GM21717 (cell line): ENCODE measurements around the gene LRG1.

Source experiments
- ATAC-seq: cut with Tn5 transposase; IDR thresholded peaks from one replicate; pipeline ENCODE4 v1.9.1; 2021; ENCODE audit warnings: mild to moderate bottlenecking, moderate library complexity; ENCODE audit not compliant: unreplicated experiment

The LRG1 gene

DNA sequence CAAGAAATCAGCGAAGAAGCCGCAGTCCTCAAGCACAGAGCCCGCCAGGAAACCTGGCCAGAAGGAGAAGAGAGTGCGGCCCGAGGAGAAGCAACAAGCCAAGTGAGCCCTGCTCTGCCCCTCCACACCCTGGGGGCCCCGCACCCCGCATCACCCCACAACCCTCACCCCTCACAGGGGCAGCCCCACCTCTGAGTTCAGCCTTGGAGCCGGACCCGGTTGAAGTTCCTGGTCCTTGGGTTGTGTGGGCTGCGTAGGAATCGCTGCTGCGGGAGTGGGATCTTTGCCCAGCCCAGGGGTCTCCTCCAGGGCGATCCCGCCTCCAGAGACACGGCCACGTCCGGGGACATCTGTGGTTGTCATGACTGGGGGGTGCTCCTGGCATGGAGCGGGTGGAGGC, 43.5 kb downstream of the LRG1 start:
- no peak for ATAC-seq

DNA sequence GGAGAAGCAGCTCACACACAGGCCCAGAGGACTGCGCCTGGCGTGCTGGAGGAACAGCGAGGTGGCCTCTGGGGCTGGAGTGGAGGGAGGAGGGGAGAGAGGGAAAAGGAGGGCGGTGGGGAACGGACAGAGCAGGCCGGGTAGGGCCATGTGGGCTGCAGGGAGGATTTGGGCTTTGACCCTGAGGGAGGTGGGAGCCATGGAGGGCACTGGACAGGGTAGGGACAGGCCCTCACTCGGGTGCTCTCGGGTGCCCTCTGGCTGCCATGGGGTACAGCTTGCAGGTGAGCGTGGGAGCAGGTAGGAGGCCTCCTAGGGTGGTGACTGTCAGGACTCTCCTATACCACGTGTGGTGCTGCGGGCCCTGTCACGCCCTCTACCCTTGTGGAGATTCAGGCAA, 44.4 kb downstream of the LRG1 start:
- ATAC-seq: no peak

DNA sequence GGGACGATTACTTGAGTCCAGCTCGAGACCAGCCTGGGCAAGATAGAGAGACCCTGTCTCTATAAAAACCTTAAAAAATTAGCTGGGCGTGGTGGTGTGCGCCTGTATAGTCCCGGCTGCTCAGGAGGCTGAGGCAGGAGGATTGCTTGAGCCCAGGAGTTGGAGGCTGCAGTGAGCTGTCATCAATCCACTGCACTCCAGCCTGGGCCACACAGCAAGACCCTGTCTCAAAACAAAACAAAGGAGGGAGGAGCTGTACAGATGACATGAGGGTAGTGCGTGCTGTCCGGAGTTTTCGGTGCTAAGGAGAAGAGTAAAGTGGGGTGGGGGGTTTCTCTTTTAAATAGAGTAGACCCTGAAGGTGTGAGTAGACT, 45.2 kb downstream of the LRG1 start:
- ATAC-seq: no peak

DNA sequence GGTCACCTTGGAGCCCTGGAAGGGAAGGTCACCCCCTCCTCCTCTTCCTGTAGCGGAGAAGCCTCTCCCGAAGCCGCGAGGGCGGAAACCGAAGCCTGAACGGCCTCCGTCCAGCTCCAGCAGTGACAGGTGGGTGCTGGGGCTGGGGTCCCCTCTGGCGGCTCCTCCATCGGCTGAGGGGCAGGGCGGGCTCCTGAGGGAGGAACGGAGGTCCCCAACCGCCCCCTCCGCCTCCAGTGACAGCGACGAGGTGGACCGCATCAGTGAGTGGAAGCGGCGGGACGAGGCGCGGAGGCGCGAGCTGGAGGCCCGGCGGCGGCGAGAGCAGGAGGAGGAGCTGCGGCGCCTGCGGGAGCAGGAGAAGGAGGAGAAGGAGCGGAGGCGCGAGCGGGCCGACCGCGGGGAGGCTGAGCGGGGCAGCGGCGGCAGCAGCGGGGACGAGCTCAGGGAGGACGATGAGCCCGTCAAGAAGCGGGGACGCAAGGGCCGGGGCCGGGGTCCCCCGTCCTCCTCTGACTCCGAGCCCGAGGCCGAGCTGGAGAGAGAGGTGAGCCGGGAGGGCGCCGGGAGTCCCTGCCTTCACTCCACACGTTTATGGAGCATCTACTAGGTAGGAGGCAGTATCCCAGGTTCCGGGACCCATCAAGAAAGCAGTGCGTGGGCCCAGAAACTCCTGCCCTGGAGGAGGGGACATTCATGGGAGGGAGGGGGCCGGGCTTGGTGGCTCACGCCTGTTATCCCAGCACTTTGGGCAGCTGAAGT, 45.7 kb downstream of the LRG1 start:
- no peak for ATAC-seq

DNA sequence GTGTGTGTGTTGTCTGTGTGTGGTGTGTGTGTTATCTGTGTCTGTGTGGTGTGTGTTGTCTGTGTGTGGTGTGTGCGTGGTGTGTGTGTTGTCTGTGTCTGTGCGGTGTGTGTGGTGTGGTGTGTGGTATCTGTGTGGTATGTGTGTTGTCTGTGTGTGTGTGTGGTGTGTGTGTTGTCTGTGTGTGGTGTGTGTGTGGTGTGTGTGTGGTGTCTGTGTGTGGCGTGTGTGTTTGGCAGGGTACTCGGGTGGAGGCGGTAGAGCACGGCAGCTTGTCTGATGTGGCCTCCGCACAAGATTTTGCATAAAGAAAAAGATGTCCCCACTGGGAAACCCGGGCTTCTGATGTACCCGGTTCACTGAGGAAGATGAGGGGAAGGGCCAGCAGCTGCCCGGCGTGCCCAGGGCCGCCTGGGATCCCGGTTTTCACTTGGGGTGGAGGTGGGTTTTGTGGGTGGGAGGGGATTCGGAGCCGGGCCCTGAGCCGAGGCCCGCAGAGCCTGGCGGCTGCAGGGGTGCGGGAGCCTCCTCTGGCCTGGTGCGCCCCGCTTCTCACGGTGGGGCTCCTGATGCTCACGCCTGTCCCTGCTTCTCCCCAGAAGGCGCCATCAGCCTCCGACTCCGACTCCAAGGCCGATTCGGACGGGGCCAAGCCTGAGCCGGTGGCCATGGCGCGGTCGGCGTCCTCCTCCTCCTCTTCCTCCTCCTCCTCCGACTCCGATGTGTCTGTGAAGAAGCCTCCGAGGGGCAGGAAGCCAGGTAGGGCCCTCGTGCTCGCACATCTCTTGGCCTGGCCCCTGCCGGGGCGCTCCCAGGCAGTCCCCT, 46.5 kb downstream of the LRG1 start:
- no peak for ATAC-seq

DNA sequence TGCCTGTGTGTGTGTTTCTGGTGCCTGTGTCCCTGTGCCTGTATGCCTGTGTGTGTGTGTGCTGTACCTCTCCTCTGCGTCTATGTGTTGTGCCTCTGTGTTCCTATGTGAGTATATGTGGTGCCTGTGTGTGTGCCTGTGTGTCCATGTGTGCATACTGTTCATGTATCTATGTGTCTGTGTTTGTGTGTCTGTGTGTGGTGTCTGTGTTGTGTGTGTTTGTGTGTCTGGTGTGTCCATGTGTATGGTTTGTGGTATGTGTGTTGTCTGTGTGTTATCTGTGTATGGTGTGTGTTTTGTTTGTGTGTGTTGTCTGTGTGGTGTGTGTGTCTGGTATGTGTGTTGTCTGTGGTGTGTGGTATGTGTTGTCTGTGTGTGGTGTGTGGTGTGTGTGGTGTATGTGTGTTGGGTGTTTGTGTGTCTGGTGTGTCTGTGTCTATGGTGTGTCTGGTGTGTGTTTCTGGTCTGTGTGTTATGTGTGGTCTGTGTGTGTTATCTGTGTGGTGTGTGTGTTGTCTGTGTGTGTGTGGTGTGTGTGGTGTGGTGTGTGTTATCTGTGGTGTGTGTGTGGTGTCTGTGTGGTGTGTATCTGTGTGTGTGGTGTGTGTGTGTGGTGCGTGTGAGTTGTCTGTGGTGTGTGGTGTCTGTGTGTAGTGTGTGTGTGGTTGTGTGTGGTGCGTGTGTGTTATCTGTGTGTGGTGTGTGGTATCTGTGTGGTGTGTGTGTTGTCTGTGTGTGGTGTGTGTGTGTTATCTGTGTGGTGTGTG, 47.3 kb downstream of the LRG1 start:
- no peak for ATAC-seq

DNA sequence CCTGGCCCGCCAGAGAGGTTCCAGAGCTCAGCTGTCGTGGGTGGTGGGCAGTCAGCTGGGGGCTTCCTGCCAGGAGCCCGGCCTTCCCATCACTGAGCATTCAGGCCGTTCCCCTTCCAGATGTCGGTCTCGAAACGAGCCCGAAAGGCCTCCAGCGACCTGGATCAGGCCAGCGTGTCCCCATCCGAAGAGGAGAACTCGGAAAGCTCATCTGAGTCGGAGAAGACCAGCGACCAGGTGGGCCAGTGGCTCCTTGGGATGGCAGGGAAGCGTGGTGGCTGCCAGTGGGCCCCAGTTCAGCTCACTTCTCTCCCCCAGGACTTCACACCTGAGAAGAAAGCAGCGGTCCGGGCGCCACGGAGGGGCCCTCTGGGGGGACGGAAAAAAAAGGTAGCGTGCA, 48.4 kb downstream of the LRG1 start:
- no peak for ATAC-seq

DNA sequence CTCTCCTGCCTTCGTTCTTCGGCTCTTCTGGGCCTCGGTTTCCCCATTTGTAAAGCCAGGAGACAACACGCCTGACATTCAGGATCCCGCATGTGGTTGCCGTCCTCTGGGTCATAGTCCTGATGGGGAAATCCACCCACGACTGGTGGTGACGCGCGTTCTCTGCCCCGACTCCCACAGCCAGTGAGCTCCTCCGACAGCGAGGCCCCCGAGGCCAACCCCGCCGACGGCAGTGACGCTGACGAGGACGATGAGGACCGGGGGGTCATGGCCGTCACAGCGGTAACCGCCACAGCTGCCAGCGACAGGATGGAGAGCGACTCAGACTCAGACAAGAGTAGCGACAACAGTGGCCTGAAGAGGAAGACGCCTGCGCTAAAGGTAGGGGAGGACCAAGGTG, 51.3 kb downstream of the LRG1 start:
- ATAC-seq: no peak

DNA sequence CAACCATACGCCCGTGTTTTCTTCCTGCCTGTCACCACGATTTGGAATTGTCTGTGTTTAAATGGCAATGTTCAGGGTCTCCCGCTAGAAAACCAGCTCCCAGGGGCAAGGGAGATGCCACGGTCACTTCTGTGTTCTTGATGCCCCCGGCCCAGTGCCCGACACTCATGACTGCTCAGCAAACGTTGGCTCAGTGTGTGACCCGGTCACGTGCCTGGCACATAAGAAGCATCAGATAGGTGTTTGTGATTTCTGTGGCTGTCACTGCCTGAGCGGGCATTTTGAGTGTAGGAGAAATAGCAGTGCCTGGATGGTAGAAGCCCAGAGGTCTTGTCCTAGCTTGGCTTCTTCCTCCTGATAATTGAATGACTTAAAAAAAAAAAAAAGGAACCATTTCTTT, 52.3 kb downstream of the LRG1 start:
- no peak for ATAC-seq
